Uterus (tissue), 2 donors: ENCODE data around the gene LAMB3.

Source experiments
- CTCF ChIP-seq, 4 experiments: fragments of 200-600 bp in 2 of 4; fragments of 450-650 bp in 2 of 4; sonication (generic) in 2 of 4; IDR thresholded peaks; one replicate each; pipeline ENCODE4 v1.5.1; 2016 to 2019; ENCODE audit warnings: antibody characterized with exemption in 4 of 4, mild to moderate bottlenecking in 2 of 4, moderate library complexity in 1 of 4
- POLR2A ChIP-seq, 2 donors: fragments of 450-650 bp; IDR thresholded peaks; one replicate each; pipeline ENCODE4 v1.6.1; 2016; ENCODE audit warnings: antibody characterized with exemption in 2 of 2, mild to moderate bottlenecking in 1 of 2, moderate library complexity in 1 of 2

- TF ChIP-seq CTCF (IDR thresholded peaks at IDR 0.05) (no peak), POLR2A (IDR thresholded peaks at IDR 0.05) (no peak)
These were observed 16.4 kb downstream of the LAMB3 start for GRCh38 chr1:209635850-209636249.
